Panc1 (cell line): Measurements from ENCODE around the gene LINGO4. TPM values are rescaled to one million over a fixed set of nuclear protein-coding genes. Genes with fewer than 3 reads are reported as not detected.

Experiments used
- ATAC-seq: fragments of 200-7000 bp; cut with Tn5 transposase; 2 replicates; pipeline ENCODE4 v1.9.1; 2020; ENCODE audit warnings: mild to moderate bottlenecking, moderate library complexity
- BruUV-seq: library from RNA; stranded (reverse); fragments of 400-500 nt; replicated peaks from 2 replicates; lab custom pipeline; 2021; lab: Mats Ljungman, UMichigan
- CTCF ChIA-PET: fragments of 300-600 bp; sonication (Branson Sonifier 250); formaldehyde crosslinking; loops from one replicate; lab custom pipeline; 2022; ENCODE audit warnings: antibody characterized with exemption; lab: Charles Lee
- POLR2A ChIA-PET: fragments of 300-600 bp; sonication (Branson Sonifier 250); formaldehyde crosslinking; loops from one replicate; lab custom pipeline; 2022; ENCODE audit warnings: antibody characterized with exemption; lab: Charles Lee
- DNase-seq: peaks from one replicate; pipeline ENCODE4 v3.0.0-alpha.2; 2010; ENCODE audit warnings: low read depth, low spot score
- H3K27ac ChIP-seq: 2 replicates; pipeline ENCODE4 v1.5.1; 2011; ENCODE audit warnings: mild to moderate bottlenecking, low read length, inconsistent platforms
- H3K27me3 ChIP-seq: fragments of 200-500 bp; sonication (Bioruptor generic); 2 replicates; pipeline ENCODE4 v1.6.0; 2014; ENCODE audit warnings: low read length, inconsistent platforms; ENCODE audit not compliant: control insufficient read depth, insufficient read depth
- H3K36me3 ChIP-seq: fragments of 200-500 bp; sonication (Bioruptor generic); 2 replicates; pipeline ENCODE4 v1.5.1; 2014; ENCODE audit warnings: inconsistent platforms, mild to moderate bottlenecking, low read length, moderate library complexity; ENCODE audit not compliant: control insufficient read depth, insufficient read depth
- H3K4me1 ChIP-seq: 2 replicates; pipeline ENCODE4 v1.5.1; 2011; ENCODE audit warnings: inconsistent platforms, mild to moderate bottlenecking, low read length, moderate library complexity; ENCODE audit not compliant: control insufficient read depth, insufficient read depth
- H3K4me3 ChIP-seq, 2 experiments: 2 replicates each; pipeline ENCODE4 v1.5.1; 2011 to 2012; ENCODE audit warnings: low read depth in 2 of 2, low read length in 2 of 2, mild to moderate bottlenecking in 2 of 2, inconsistent platforms in 1 of 2, moderate library complexity in 1 of 2
- H3K9me3 ChIP-seq: fragments of 200-500 bp; sonication (Bioruptor generic); 2 replicates; pipeline ENCODE4 v1.5.1; 2014; ENCODE audit warnings: low read depth, mild to moderate bottlenecking, inconsistent platforms, low read length, moderate library complexity; ENCODE audit not compliant: control insufficient read depth, insufficient read depth
- POLR2AphosphoS5 ChIP-seq: IDR thresholded peaks from 2 replicates; pipeline ENCODE4 v1.6.1; 2012; ENCODE audit warnings: mild to moderate bottlenecking, low read depth, low read length, moderate library complexity
- SIN3A ChIP-seq: IDR thresholded peaks from 2 replicates; pipeline ENCODE4 v1.6.1; 2012; ENCODE audit warnings: low read depth, mild to moderate bottlenecking, low read length, moderate library complexity, borderline replicate concordance; ENCODE audit not compliant: insufficient read depth
- TCF7L2 ChIP-seq: IDR thresholded peaks from 2 replicates; pipeline ENCODE4 v1.6.1; 2011; ENCODE audit warnings: mild to moderate bottlenecking, low read depth, low read length, inconsistent platforms
- in situ Hi-C: cut with HindIII; loops from 2 replicates; pipeline ENCODE4 v1.10.0; 2016; ENCODE audit warnings: low sequenced_read_pairs, low pct_unique_long_range_greater_than_20kb
- intact Hi-C: fragments of 100-400 bp; cut with micrococcal nuclease; formaldehyde crosslinking; loops from one replicate; pipeline ENCODE4 v1.10.0; 2022; ENCODE audit not compliant: unreplicated experiment
- total RNA-seq: library from RNA; stranded (reverse); gene quantifications from one replicate; pipeline ENCODE4 v1.2.1, GENCODE V29; 2021; ENCODE audit not compliant: unreplicated experiment
- TF ChIP-seq, protein P1 (sequence below): fragments of 450-650 bp; IDR thresholded peaks from 2 replicates; pipeline ENCODE4 v1.5.1; 2017; ENCODE audit warnings: mild to moderate bottlenecking
- TF ChIP-seq, protein P2 (sequence below), 2 experiments: IDR thresholded peaks; 2 replicates each; pipeline ENCODE4 v1.6.1; 2011 to 2012; ENCODE audit warnings: low read depth in 2 of 2, control low read depth in 1 of 2, low read length in 1 of 2, mild to moderate bottlenecking in 1 of 2, moderate library complexity in 1 of 2; ENCODE audit not compliant: insufficient read depth in 1 of 2

The LINGO4 gene
- total RNA-seq, 1 experiment from 2014 or later: not detected

DNA sequence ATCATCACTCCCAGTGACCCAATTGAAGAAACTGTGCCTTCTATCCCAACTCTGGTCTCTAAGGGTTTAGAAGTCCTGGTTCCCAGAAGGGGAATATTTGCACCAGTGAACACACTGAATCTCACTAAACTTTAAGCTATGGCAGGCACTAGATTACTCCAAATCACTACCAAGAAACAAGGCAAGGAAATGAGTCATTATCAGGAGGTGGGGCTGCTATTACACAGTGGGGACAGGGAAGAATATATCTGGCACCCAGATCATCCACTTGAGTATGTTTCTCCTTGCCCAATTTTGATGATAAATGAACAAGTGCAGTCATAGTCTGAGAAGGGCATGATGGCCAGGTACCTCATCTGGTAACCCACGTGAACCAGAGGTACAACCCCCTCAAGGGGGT is 48.9 kb downstream of the LINGO4 start:
- no peak overlapping the region for H3K27ac ChIP-seq
- in situ Hi-C loops: no loop called here
- H3K4me3 ChIP-seq: no peak overlapping the region
- no peak for DNase-seq
- ATAC-seq: peak; percentile 52; the same call in 1 of the 2 replicates
- intact Hi-C loops: no loop called here
- H3K9me3 ChIP-seq: no peaks in the 10 kb centered on the region
- ChIA-PET CTCF (interaction anchor here (0.6 kb wide), 1 partner anchor 285 kb away, joined by 3 read pairs; no protein-coding TSS in a partner anchor), POLR2A (interaction anchor here (0.6 kb wide), 1 partner anchor 101 kb away, joined by 3 read pairs; no protein-coding TSS in a partner anchor)
- H3K4me1 ChIP-seq: no peaks in the 10 kb centered on the region
- peaks cover 10% of the 10 kb centered on the region for H3K36me3 ChIP-seq
- BruUV-seq: no TSS peak
- H3K27me3 ChIP-seq: no peaks in the 10 kb centered on the region
- no peak for TF ChIP-seq POLR2AphosphoS5
- no peak for TF ChIP-seq TCF7L2
- TF ChIP-seq SIN3A: no peak
- TF ChIP-seq, protein P1, sequence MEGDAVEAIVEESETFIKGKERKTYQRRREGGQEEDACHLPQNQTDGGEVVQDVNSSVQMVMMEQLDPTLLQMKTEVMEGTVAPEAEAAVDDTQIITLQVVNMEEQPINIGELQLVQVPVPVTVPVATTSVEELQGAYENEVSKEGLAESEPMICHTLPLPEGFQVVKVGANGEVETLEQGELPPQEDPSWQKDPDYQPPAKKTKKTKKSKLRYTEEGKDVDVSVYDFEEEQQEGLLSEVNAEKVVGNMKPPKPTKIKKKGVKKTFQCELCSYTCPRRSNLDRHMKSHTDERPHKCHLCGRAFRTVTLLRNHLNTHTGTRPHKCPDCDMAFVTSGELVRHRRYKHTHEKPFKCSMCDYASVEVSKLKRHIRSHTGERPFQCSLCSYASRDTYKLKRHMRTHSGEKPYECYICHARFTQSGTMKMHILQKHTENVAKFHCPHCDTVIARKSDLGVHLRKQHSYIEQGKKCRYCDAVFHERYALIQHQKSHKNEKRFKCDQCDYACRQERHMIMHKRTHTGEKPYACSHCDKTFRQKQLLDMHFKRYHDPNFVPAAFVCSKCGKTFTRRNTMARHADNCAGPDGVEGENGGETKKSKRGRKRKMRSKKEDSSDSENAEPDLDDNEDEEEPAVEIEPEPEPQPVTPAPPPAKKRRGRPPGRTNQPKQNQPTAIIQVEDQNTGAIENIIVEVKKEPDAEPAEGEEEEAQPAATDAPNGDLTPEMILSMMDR: no peak
- TF ChIP-seq, protein P2, sequence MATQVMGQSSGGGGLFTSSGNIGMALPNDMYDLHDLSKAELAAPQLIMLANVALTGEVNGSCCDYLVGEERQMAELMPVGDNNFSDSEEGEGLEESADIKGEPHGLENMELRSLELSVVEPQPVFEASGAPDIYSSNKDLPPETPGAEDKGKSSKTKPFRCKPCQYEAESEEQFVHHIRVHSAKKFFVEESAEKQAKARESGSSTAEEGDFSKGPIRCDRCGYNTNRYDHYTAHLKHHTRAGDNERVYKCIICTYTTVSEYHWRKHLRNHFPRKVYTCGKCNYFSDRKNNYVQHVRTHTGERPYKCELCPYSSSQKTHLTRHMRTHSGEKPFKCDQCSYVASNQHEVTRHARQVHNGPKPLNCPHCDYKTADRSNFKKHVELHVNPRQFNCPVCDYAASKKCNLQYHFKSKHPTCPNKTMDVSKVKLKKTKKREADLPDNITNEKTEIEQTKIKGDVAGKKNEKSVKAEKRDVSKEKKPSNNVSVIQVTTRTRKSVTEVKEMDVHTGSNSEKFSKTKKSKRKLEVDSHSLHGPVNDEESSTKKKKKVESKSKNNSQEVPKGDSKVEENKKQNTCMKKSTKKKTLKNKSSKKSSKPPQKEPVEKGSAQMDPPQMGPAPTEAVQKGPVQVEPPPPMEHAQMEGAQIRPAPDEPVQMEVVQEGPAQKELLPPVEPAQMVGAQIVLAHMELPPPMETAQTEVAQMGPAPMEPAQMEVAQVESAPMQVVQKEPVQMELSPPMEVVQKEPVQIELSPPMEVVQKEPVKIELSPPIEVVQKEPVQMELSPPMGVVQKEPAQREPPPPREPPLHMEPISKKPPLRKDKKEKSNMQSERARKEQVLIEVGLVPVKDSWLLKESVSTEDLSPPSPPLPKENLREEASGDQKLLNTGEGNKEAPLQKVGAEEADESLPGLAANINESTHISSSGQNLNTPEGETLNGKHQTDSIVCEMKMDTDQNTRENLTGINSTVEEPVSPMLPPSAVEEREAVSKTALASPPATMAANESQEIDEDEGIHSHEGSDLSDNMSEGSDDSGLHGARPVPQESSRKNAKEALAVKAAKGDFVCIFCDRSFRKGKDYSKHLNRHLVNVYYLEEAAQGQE (IDR thresholded peaks at IDR 0.05; ENCODE audit: insufficient read depth in 1 of 2, low read depth in 2 of 2, low read length in 1 of 2): no peak

Other genes starting within 250 kb of the LINGO4 start
- gene SNX27, start 193.4 kb downstream of the LINGO4 start, total RNA-seq: 58.4 TPM
- not detected for gene CELF3, start 88.6 kb downstream of the LINGO4 start, total RNA-seq
- not detected for gene RIIAD1, start 83.9 kb downstream of the LINGO4 start, total RNA-seq
- gene MRPL9, start 41.9 kb downstream of the LINGO4 start, total RNA-seq: 98.3 TPM
- 33.6 TPM for gene TDRKH, start 14.9 kb downstream of the LINGO4 start, total RNA-seq
- not detected for gene RORC, start 26.4 kb upstream of the LINGO4 start, total RNA-seq
- 1.2 TPM for gene C2CD4D, start 34.4 kb upstream of the LINGO4 start, total RNA-seq
- gene THEM5, start 48.3 kb upstream of the LINGO4 start, total RNA-seq: not detected
- 21.8 TPM for gene THEM4, start 104.1 kb upstream of the LINGO4 start, total RNA-seq
- 1,621 TPM for gene S100A10, start 188.4 kb upstream of the LINGO4 start, total RNA-seq
- gene S100A11, start 231.6 kb upstream of the LINGO4 start, total RNA-seq: 474 TPM